COLO668 (cell line): ENCODE results near the gene SIL1.
"Not testable (repeated sequence)": the region's sequence is repeated elsewhere in the genome, so short reads cannot be mapped to it uniquely, and the experiment has no call there.

Experiments
- DNase-seq: peaks from one replicate; lab custom pipeline; 2025; ENCODE audit not compliant: unreplicated experiment; lab: John Stamatoyannopoulos, UW

SIL1 gene

DNA sequence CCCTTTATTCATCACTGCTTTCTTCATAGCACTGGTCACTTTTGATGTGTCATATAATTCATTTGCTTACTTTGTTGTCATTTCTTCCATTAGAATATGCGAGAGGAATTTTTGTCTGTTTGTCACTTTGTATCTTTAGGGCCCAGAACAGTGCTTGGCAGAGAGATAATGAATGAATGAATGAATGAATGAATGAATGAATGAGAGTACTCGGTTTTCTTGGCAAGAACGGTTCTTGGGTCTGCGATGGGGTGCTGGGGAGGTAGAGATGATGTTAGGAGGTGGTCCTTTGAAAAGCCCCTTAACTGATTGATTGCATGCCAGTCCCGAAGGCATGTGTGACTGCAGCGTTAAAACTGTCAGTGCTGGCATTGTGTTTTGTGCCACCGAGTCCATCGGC, 270.6 kb downstream of the SIL1 start:
- DNase-seq: no peak

DNA sequence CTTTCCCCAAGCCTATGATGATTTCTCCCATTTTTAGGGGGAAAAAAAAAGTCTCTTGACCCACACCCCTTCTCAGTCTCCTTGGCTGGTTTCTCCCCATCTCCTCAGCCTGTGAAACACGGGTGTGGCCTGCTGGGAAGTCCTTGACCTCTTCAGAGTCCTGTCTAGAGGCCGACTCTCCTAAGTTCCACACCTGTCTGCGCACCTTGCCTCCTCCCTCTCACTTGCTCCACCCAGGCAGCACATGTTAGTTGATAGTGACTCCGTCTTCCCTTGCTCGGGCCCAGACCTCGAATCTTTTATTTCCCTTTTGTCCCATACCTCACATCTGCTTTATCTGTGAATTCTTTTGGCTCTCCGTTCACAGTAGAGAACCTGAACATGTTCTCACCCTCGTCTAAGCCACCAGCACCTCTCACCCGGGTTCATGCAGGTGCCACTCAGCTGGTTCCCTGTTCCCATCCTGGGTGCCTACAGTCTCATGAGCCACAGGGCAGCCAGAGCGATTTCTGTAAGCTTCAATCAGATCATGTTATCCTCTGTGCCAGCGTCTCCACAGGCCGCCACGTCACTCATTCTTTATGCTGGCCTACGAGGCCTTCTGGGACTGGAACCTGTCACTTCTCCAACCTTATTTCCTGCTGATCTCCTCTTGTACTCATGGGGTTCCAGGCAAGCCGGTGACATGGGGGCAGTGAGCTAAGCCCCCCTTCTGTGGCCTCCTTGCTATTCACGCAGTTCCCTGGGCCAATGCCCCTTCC, 271.3 kb downstream of the SIL1 start:
- DNase-seq: no peak

DNA sequence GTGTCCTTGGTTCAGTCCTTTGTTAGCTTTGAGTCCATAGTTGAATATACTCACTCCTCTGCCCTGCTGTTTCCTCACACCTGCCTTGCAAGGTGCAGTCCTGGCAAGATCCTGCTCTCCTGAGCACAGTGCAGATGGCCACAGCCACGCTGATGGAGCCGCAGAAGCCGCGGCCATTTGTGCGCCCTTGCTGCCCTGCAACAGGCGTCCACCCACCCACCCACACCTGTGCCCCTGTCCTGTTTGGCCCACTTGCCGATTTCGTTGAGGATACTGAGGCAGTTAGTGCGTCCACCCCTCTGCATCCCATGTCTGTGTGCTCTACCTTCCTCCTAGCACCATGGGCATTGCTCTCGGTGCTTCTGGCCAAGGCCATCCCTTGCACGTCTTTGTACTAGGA, 271.9 kb downstream of the SIL1 start:
- DNase-seq: no peak

DNA sequence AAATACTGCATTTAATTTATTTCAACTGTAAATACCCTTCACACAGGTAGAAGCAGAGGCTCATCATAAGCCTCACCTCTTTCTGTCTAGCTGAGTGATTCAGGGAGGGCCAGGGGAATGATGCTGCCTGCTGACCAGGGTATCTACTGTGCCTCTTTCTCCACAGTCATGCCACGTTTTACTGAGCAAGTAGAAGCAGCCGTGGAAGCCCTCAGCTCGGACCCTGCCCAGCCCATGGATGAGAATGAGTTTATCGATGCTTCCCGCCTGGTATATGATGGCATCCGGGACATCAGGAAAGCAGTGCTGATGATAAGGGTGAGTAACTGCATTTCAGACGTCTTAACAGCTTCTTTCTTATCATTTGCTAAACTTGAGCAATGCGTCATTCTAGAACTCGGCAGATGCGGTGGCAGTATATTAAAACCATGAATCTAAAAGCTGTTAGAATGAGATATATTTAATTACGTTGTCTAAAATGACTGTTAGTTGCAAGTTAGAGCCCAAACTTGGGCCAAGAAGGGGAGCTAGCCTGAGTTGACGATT, 273.0 kb downstream of the SIL1 start:
- no peak for DNase-seq

DNA sequence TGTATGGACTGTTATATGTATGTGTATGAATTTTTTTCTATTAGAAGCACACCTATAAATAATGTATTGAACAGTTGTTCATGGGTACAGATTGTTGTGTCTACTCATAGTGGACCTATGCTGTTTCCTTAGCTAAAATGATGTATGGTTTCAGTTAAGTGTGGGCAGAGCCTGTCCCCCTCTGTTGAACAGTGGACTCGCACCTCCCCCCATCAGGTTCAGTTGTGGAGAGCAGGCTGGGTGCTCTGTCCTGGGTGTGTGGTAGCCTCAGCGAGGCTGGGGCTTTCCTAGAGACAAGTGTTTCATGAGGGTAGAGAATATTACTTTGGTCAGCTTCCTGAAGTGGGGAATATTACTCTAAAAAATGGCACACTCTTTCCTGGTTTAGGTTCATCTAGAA, 275.7 kb downstream of the SIL1 start:
- DNase-seq: no peak

DNA sequence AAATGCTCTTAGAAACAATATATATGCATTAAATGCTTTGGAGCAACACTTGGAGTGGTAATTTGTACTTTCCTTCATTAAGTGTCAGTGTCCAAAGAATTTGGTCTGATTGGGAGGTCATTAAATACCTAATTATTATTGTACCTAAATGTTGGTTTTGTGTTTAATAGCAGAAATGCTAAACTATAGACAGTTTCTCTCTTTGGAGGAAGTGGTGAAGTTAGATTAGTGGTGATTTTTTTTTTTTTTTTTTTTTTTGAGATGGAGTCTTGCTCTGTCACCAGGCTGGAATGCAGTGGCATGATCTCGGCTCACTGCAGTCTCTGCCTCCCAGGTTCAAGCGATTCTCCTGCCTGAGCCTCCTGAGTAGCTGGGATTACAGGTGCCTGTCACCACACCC, 276.8 kb downstream of the SIL1 start:
- not testable (repeated sequence) for DNase-seq

DNA sequence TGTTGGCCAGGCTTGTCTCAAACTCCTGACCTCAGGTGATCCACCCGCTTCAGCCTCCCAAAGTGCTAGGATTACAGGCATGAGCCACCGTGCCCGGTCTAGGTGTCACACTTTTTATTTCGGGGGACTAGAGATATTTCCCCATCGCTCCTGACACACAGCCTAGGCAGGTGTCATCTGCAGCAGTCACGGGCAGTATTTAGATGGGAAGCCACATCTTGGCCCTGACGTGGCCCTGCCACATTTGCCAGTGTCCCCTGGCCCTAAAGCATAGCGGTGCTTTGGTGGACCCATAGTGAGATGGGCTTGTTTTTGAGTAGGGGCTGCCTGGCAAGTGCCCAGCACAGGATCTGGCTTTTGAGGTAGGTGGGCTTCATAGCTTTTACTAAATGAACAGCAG, 278.0 kb downstream of the SIL1 start:
- no peak for DNase-seq

DNA sequence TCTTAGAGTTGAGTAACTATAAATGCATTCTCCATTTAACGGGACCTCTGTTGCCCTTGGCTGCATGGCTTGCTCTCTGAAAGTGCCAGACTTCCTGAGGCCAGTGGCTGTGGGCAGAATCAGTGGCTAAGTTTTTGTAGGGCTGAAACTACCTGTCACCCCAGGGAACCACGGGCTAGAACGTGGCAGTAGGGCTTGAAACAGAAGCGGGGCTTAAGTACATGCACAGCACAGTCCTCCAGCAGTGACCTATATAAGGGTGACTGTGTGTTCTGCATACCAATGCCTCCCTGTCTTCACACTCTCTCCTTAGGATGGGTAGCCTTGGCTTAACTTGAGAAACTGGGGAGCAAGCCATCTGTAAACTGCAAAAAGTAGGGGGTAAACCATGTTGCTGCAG, 279.5 kb downstream of the SIL1 start:
- DNase-seq: no peak

DNA sequence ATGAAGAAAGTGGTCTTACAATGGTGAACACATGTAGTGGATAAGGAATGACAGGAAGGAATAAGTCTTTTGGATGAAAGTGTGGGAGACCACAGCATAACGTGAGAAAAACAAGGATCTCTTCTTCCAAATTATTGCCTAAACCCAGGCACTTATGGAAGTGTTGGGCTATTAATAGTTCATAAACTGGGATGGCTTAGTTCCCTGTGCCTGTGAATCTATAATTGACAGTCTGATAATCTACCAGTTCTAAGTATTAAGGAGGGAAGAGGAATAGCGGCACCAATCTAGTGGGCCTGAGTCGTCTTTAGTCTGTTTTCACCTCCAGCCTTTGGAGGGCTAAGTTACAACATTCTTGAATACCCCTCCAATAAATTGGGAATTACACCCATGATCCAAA, 283.8 kb downstream of the SIL1 start:
- DNase-seq: no peak

DNA sequence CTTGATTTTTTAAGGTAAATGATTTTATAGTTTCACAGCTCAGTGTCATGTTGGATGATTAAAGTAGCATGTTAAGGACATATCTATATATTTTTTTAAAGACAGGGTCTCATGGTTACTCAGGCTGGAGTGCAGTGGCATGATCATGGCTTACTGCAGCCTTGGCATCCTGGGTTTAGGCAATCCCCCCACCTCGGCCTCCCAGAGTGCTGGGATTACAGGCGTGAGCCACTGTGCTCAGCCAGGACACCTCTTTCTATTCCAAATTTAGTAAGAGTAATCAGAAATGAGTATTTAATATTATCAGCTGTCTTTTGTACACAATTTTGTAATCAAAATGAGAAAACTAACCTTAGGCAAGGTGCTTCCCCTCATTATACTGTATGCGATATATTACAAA, 284.4 kb downstream of the SIL1 start:
- DNase-seq: no peak

DNA sequence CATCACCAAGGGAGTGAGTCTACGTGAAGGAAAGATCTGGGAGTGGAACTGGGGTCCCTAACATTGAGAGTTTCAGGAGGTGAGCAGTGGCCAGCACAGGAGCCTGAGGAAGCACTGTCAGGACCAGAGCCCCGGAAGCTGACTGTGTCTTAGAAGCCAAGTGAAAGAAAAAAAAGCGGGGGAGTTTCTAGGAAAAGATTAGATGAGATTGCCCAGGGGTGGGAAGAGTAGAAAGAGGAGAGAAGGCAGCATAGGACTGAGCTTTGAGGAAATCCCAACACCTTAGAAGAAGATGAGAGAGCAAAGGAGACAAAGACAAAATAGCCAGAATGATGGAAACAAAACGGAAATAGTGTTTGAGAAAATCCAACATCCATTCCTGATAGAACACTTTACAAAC, 286.1 kb downstream of the SIL1 start:
- DNase-seq: no peak

DNA sequence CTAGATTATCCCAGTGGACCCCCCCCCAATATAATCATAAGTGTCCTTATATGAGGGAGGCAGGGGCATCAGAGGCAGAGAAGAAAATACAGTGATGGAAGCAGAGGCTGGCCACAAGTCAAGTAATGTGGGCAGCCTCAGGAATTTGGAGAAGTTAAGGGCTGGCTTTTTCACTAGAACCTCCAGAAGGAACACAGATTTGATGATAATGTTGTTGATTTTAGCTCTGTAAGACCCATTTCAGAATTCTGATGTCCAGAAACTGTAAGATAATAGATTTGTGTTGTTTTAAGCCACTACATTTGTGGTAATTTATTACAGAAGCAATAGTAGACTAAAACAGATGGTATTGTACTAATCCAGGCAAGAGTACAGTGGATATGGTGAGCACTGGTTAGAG, 286.7 kb downstream of the SIL1 start:
- DNase-seq: no peak

DNA sequence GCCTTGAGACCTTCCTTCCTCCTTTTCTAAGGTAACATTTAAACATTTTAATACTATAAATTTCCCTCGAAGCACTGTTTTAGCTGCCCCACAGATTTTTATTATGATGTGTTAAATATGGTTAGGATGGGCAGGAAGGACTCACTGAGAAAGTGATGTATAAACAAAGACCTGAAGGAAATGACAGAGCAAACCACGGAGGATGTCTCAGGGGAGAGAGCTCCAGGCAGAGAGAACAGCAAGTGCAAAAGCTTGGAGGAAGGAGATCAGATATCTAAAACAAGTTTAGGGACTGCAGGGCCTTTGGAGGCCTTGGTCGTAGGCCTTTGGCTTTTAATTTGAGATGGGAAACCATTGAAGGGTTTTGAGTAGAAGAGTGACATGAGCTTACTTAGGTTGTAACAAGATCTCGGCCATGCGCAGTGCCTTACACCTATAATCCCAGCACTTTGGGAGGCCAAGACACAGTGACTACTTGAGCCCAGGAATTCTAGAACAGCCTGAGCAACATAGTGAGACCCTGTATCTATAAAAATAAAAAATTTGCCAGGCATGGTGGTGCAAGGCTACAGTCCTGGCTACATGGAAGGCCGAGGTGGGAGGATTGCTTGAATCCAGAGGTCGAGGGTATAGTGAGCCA, 287.5 kb downstream of the SIL1 start:
- no peak for DNase-seq

DNA sequence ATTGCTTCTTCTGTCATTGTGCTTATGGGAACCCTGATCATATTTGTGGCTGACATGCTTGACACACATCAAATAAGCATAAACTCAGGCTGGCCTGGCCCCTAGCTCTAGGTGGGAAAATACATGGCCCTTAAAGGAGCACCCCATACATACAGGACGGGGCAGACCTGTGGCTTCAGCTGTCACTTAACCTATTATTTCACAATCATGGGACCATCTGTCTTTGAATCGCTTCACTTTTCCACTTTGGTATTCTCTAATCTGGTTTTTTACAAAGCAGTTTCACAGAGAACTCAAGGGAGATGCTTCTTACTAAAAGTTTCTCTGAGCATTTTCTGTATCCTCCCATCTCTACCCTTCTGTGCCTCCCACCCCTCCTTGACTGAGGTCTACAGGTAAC, 288.4 kb downstream of the SIL1 start:
- DNase-seq: no peak

DNA sequence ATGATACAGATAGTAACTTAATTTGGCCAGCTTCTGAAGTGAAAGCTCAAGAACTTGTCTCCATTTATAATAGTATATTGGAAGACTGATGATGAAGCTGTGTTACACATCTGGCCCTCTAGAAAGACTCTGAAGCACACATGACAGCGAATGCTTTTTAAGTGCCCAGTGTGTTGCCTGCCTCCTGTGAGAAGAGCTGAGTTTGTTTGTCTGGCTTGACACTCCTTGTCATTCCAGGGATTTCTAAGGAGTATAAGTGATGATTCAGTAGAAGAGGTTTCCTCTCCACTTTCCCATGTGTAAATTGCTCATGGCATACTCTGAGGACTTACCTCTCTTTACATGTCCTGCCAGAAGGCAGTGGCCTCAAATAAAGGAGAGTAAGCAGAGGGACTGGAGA, 292.6 kb downstream of the SIL1 start:
- no peak for DNase-seq

DNA sequence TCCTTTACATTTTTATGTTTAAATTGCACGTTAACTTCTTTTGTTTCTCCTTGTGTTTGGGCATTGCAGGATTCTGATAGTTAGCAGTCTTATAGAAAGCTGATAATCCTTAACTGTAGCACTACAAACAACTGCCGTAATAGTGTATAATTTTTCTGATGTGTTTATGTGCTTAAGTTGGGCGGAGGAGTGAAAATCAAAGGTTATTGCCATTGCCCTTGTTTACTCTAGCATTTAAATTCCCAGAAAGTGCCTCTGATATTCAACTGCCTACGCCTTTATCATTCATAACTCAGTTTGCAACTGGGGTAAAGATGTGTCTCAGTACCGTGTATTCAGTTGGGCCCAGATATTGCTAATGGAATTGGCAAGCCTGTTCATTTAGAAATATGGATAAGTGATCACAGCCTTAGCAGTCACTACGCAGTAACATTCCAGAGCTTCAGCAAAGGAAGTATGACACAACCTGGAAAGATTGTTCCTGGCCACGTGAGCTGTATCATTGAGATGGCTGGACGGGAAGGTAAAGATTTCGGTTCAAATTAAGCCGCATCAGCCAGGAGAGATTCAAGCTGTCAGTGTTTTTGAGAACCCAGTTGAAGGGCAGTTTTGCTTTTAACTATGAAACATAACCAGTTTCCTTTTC, 294.9 kb downstream of the SIL1 start:
- DNase-seq: no peak

DNA sequence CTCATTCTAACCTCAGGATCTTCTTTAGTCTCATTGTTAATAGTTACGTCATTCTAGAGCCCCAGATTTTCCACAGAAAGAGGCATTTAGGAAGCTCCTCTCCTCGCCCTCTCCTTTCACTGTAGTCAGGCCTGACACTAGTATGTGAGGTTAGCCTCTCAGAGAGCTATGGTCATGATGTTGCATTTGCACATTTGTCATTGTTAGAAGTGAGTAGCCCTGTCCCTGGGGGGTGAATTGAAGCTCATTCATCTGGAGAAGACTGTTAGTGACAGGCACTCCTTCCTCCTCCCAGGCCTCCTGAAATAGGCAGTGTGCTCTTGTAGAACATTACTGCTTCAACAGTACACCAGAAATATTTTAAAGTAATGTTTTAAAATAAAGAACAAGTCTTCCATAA, 296.5 kb downstream of the SIL1 start:
- DNase-seq: no peak

DNA sequence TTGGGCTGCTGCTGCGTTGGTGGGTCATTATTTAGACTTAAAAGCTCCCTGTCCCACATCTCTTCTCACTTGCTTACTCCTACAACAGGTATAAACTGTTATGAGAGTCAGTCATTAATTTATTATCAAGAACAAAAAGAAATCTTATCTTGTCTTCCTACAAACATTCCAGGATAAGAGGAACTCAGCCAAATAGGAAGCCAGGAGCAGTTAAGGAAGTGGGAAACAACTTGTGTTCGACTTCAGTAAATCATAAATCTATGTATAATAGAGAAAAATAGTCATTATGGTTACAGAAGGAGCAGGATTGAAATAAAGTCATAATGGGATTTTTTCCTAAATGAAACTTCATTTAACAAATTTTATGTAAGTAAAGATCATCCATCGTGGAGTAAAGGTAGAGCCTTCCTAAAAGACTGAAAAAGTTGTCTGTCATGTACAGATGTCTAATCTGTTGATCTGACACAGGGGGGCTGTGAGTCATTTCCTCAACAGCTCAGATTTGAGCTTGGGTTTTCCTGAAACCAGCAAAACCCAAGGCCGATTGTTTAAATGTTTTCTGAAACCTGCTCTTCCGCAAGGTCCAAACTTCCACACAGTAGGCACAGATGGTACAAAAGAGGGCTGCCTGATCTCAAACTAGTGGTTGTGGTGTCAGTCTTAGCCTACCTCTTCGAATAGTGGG, 297.7 kb downstream of the SIL1 start:
- no peak for DNase-seq

DNA sequence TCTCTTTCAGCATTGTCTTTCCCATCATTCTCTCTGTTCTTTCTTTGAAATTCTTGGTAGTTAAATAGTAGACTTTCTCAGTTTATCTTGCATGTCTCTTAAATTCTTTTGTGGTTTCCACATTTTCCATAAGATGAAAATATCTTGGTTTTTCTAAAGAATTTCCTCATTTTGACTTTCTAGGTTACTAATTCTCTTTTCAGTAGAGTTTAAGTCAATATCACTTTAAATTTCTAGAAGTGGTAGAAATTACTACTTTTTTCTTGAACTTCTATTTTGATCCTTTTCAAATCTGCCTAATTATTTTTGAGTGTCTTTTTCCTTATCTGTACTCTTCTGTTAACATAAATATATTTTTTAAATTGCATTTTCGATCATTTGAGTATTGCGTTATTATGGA, 299.4 kb downstream of the SIL1 start:
- DNase-seq: no peak

DNA sequence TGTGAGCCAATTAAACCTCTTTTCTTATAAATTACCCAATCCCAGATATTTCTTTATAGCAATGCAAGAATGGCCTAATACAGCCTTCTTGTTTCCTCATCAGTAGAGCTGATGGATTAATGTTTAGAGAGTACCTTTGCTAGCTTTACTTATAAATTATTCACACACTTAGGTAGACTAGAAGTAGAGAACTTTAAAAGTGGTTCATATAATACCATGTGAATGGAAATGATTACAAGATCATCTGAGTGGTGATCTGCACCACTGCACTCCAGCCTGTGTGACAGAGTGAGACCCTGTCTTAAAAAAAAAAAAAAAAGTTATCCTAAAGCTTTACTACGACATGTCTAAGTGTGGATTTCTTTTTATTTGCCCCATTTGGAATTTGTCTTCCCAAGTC, 299.9 kb downstream of the SIL1 start:
- DNase-seq: no peak
